ENCODE data around the gene XYLT1. TPM values are rescaled to one million over a fixed set of nuclear protein-coding genes. Genes with fewer than 3 reads are reported as not detected.

The XYLT1 gene
- total RNA-seq, 2 experiments from 2014 or later, result 59.4 to 60.4 TPM

DNA sequence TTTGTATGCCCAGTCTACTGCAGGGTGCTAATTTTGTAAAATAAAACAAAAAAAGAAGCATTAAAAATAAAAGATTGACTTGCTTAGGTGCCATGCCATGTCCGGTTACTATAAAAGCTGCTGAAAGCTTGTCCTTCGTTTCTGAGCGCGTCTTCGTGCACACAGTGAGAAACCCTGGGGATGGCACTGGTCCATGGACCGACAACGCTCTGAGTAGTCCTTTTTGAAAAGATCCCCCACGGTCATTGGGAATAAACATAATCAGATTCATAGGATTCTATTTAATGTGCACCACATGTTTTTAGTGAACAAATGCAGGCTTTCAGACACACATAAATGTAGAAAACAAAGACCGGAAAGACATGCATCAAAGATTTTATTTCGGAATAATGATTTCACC is 146.3 kb downstream of the XYLT1 start:
- Mint-ChIP-seq H3K4me3 (no peak overlapping the region), H3K4me1 (ENCODE audit: low read depth) (peaks cover 33% of the 10 kb centered on the region), H3K36me3 (ENCODE audit: low read depth) (peaks cover 50% of the 10 kb centered on the region), H3K27ac (no peak overlapping the region), H3K27me3 (ENCODE audit: low read depth) (no peaks in the 10 kb centered on the region), H3K9me3 (ENCODE audit: insufficient read depth) (no peaks in the 10 kb centered on the region)
- ATAC-seq, result no peak
- CTCF ChIA-PET, result interaction anchor here (1.6 kb wide), 1 partner anchor 38 kb away, joined by 3 read pairs; no protein-coding TSS in a partner anchor
- no peak for DNase-seq
- POLR2A ChIA-PET, result interaction anchor here (0.7 kb wide), 1 partner anchor 564 kb away, joined by 4 read pairs; no protein-coding TSS in a partner anchor

DNA sequence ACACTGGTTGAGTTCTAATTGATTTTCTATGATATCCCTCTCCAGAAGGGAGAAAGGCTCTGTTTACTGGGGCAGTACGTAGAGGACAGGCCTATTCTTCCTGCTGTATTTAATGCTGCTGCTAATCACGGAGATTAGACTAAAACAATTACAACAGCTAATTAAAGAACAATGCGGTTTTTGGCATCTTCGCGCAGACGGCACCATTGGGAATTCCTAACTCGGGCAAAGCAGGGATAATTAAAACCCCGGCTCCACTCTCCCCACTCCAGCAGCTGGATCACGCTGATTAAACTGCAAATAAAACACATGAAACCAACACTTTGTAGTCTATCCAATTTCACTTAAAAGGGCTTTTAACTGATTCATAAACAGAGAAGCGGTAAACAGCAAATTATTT is 147.6 kb downstream of the XYLT1 start:
- ChIA-PET CTCF (interaction anchor here (1.6 kb wide), 1 partner anchor 8 kb away, joined by 4 read pairs; no protein-coding TSS in a partner anchor), POLR2A (no interaction called here)
- H3K4me3 Mint-ChIP-seq, result no peak overlapping the region
- H3K27me3 Mint-ChIP-seq (ENCODE audit: low read depth), result no peaks in the 10 kb centered on the region
- ATAC-seq (no peak), DNase-seq (no peak)
- no peak overlapping the region for H3K27ac Mint-ChIP-seq
- H3K36me3 Mint-ChIP-seq (ENCODE audit: low read depth), result peaks cover 48% of the 10 kb centered on the region
- peaks cover 27% of the 10 kb centered on the region for H3K4me1 Mint-ChIP-seq (ENCODE audit: low read depth)
- no peaks in the 10 kb centered on the region for H3K9me3 Mint-ChIP-seq (ENCODE audit: insufficient read depth)

DNA sequence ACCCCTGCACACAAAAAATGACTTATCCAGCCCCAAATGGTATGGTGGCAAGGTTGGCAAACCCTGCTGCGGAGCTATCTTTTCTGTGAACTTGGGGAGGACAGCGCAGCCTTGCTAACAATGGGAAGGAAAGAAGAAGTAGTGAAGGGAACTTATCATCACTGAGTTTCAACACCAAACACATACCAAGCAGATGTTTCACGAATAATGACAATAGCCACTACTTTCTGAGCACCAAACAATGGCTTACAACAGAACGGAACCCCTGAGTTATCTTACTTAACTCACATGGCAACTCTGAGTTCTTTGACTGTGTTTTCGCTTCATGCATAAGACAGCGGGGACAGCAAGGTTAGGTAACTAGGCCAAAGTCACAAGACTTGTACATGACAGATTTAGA is 148.9 kb downstream of the XYLT1 start:
- ChIA-PET CTCF (no interaction called here), POLR2A (interaction anchor here (0.8 kb wide), 1 partner anchor 38 kb away, joined by 3 read pairs; no protein-coding TSS in a partner anchor)
- peaks cover 48% of the 10 kb centered on the region for H3K36me3 Mint-ChIP-seq (ENCODE audit: low read depth)
- no peaks in the 10 kb centered on the region for H3K9me3 Mint-ChIP-seq (ENCODE audit: insufficient read depth)
- H3K27me3 Mint-ChIP-seq (ENCODE audit: low read depth), result no peaks in the 10 kb centered on the region
- no peak for ATAC-seq
- DNase-seq, result no peak
- H3K4me1 Mint-ChIP-seq (ENCODE audit: low read depth), result peaks cover 24% of the 10 kb centered on the region
- H3K4me3 Mint-ChIP-seq, result no peak overlapping the region
- no peak overlapping the region for H3K27ac Mint-ChIP-seq

DNA sequence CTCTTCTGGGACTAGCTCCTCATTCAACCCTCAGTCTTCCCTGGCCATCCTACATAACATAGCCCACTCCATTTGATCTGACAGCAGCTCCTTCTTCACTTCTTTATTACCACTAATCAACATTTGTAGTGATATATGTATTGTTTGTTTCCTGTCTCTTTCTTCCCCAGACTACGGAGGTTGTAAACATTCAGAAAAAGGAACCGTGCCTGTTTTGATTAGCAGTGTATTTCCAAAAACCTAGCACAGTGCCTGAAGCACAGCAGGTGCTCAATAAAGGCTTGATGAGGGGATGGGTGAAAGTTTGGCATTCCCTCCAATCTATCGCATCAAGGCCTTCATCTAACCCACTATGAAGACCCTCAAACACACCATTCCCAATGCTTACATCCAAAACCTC is 150.8 kb downstream of the XYLT1 start:
- peaks cover 46% of the 10 kb centered on the region for H3K36me3 Mint-ChIP-seq (ENCODE audit: low read depth)
- H3K4me1 Mint-ChIP-seq (ENCODE audit: low read depth), result peaks cover 34% of the 10 kb centered on the region
- no peaks in the 10 kb centered on the region for H3K27me3 Mint-ChIP-seq (ENCODE audit: low read depth)
- no peak overlapping the region for H3K4me3 Mint-ChIP-seq
- peak overlapping the region; percentile 14 for H3K27ac Mint-ChIP-seq
- no peak for ATAC-seq
- ChIA-PET CTCF (no interaction called here), POLR2A (no interaction called here)
- DNase-seq, result no peak
- no peaks in the 10 kb centered on the region for H3K9me3 Mint-ChIP-seq (ENCODE audit: insufficient read depth)

DNA sequence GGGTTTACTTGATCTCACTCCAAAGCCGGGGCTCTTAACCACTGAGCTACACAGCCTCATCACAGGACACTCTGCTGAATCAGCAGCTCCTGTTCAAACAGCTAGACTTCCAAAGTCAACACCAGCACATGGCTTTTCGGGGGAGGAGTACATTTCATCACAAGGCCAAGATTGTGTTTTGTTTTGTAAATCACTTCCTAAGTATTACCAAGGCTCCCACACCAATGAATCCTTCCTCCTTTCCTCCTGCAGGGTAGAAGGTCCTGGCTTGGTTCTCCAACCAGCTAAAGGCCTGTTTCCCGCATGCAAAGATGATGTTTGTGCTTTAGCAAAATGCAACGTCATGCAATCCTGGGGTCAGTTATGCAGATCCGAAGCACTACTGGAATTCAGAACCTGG is 152.5 kb downstream of the XYLT1 start:
- no peaks in the 10 kb centered on the region for H3K9me3 Mint-ChIP-seq (ENCODE audit: insufficient read depth)
- DNase-seq (no peak), ATAC-seq (no peak)
- peaks cover 44% of the 10 kb centered on the region for H3K36me3 Mint-ChIP-seq (ENCODE audit: low read depth)
- ChIA-PET CTCF (no interaction called here), POLR2A (interaction anchor here (0.5 to 1.2 kb wide), 2 partner anchors 10 to 32 kb away, joined by 3 to 4 read pairs; no protein-coding TSS in a partner anchor)
- H3K4me1 Mint-ChIP-seq (ENCODE audit: low read depth), result peaks cover 48% of the 10 kb centered on the region
- H3K4me3 Mint-ChIP-seq, result no peak overlapping the region
- no peaks in the 10 kb centered on the region for H3K27me3 Mint-ChIP-seq (ENCODE audit: low read depth)
- no peak overlapping the region for H3K27ac Mint-ChIP-seq

DNA sequence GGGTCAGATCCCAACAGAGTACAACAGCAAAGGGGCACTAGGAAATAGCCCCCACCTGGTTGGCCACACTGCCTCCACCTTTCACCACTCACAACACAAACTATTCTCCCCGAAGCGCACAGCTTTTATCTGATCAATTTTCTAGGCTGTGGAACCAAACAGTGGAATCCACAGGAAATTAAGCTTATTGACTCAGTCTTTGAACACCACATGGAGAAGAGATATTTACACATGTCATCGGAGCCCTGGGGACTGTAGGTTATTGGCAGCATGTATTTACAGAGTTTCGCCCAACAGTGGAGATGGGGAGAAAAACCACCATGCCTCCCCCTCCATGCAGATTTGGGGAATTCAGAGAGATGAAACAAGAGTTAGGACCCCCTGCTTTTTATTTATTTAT is 154.8 kb downstream of the XYLT1 start:
- ATAC-seq (no peak), DNase-seq (no peak)
- peak overlapping the region; percentile 16 for H3K27ac Mint-ChIP-seq
- H3K9me3 Mint-ChIP-seq (ENCODE audit: insufficient read depth), result no peaks in the 10 kb centered on the region
- ChIA-PET CTCF (no interaction called here), POLR2A (interaction anchor here (1.3 kb wide), 1 partner anchor 54 kb away, joined by 3 read pairs; no protein-coding TSS in a partner anchor)
- peaks cover 61% of the 10 kb centered on the region for H3K4me1 Mint-ChIP-seq (ENCODE audit: low read depth)
- H3K27me3 Mint-ChIP-seq (ENCODE audit: low read depth), result no peaks in the 10 kb centered on the region
- H3K4me3 Mint-ChIP-seq, result no peak overlapping the region
- peaks cover 36% of the 10 kb centered on the region for H3K36me3 Mint-ChIP-seq (ENCODE audit: low read depth)

DNA sequence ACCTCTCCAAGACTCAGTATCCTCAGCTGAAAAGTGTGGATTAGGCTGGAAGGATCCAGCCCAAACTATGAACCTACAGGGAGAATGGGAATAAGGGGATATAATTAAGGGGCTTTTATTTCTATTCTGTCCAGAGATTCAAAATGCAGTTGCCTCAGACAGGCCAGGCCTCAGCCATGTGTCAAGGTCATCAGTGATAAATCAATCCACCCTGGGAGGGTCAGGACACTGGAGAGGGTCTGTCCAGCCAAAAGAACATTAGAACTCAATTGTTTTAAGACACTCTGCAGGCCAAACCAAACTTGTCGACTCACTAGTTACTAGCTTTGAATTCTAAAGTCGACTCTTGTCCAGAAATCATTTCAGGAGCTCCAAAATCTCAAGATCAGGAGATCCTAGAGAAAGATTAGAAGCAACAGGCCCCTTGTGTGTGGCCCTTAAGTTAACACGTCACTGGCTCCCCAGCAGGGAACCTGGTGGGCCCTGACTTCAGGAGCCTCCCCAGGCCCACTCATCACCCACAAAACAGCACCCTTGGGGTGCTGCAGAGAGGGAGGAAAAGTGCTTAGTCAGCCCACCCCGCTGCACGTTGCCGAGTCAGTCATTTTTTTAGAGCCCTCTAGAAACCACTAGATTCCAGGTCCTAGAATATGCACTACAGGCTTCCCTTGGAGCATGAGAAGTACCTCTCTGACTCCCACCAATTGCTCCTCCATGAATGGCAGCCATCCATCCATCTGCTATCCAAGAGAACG is 156.8 kb downstream of the XYLT1 start:
- CTCF ChIA-PET, result interaction anchor here (1.2 kb wide), 1 partner anchor 9 kb away, joined by 4 read pairs; no protein-coding TSS in a partner anchor

DNA sequence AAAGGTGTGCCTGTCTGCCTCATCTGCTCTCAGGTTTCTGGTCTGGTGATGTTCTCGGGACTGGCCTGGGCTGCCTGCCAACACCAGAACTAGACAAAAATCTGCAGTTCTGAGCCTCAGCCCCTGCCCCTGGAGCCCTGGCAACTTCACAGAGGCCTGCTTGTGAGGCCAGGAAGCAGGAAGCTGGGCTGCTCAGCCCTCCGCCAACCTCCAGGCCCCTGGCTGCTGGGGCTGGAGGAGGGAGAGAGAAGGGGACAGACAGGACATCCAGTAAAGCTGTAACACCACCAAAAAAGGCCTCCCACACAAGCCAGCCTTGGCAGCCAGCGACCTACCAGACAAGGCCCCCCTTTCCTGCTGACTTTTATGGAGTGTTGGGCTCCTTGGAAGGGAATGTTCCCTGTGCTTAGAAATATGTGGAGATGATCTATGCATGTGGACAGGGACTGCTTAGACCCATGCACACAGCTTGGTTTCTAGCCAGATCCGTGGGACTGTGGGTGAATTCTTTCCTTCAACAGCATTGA is 157.6 kb downstream of the XYLT1 start:
- Mint-ChIP-seq H3K27me3 (ENCODE audit: low read depth) (no peaks in the 10 kb centered on the region), H3K4me1 (ENCODE audit: low read depth) (peaks cover 54% of the 10 kb centered on the region), H3K36me3 (ENCODE audit: low read depth) (peaks cover 43% of the 10 kb centered on the region), H3K4me3 (no peak overlapping the region), H3K9me3 (ENCODE audit: insufficient read depth) (no peaks in the 10 kb centered on the region), H3K27ac (peak overlapping the region; percentile 67)
- ATAC-seq (no peak), DNase-seq (no peak)
- ChIA-PET POLR2A (no interaction called here), CTCF (interaction anchor here (0.7 kb wide), 1 partner anchor 35 kb away, joined by 3 read pairs; no protein-coding TSS in a partner anchor)

More for the DNA sequence above, 156.8 kb downstream of the XYLT1 start:
- H3K4me3 Mint-ChIP-seq, result no peak overlapping the region
- ATAC-seq (no peak), DNase-seq (no peak)
- H3K27ac Mint-ChIP-seq, result peak overlapping the region; percentile 67
- H3K36me3 Mint-ChIP-seq (ENCODE audit: low read depth), result peaks cover 45% of the 10 kb centered on the region
- H3K4me1 Mint-ChIP-seq (ENCODE audit: low read depth), result peaks cover 55% of the 10 kb centered on the region
- no peaks in the 10 kb centered on the region for H3K27me3 Mint-ChIP-seq (ENCODE audit: low read depth)
- H3K9me3 Mint-ChIP-seq (ENCODE audit: insufficient read depth), result no peaks in the 10 kb centered on the region
- POLR2A ChIA-PET, result no interaction called here

DNA sequence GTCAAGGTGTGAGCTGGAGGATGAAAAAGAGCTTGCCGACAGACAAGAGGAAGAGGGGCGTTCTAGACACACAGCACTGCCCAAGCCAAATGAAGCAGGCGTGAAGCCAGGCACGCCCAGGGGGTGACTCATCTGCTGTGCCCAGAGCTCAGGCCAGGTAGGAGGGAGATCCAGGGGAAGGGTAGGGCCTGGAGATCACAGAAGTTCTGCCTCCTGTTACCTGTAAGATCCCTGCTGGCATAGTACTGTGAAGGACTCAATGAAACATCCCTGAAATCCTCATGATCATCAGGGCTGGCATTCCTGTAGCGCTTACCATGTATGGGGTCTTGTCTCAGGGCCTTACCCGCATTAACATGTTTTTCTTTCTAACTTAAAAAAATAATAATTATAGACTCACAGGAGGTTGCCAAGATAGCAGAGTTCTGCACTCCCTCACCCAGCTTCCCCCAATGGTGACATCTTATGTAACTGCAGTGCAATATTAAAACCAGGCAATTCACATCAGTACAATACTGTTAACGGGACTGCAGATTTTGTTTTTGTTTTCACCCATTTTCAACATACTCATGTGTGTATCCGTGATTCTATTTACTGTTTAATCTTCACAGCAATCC is 158.6 kb downstream of the XYLT1 start:
- Mint-ChIP-seq H3K9me3 (ENCODE audit: insufficient read depth) (no peaks in the 10 kb centered on the region), H3K27ac (peak overlapping the region; percentile 48), H3K36me3 (ENCODE audit: low read depth) (peaks cover 38% of the 10 kb centered on the region), H3K4me3 (no peak overlapping the region), H3K4me1 (ENCODE audit: low read depth) (peaks cover 59% of the 10 kb centered on the region), H3K27me3 (ENCODE audit: low read depth) (no peaks in the 10 kb centered on the region)
- POLR2A ChIA-PET, result no interaction called here
- ATAC-seq (no peak), DNase-seq (no peak)
- CTCF ChIA-PET, result no interaction called here

DNA sequence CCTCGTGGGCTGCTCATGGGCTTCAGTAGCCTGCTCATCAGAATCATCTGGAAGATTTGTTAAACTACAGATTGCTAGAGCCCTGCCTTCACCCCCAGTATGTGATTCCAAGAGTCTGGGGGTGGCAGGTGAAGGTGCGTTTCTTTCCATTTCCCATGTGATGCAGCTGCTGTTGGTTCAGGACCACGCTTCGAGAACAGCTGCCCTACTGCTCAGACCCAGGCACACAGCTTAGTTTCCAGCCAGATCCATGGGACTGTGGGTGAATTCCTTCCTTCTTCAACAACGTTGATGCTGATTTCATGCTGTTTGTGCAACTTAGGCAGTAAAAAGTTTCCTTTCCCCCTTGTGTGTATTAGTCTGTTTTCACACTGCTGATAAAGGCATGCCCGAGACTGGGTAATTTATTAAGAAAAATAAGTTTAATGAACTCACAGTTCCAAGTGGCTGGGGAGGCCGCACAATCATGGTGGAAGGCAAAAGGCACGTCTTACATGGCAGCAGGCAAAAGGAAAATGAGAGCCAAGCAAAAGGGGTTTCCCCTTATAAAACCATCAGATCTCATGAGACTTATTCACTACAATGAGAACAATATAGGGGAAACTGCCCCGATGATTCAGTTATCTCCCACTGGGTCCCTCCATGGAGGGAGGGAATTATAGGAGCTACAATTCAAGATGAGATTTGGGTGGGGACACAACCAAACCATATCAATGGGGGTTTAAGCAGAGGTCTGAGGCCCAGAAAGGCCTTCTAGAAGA is 159.2 kb downstream of the XYLT1 start:
- DNase-seq (no peak), ATAC-seq (no peak)
- Mint-ChIP-seq H3K4me3 (no peak overlapping the region), H3K27ac (no peak overlapping the region), H3K4me1 (ENCODE audit: low read depth) (peaks cover 64% of the 10 kb centered on the region), H3K27me3 (ENCODE audit: low read depth) (no peaks in the 10 kb centered on the region), H3K36me3 (ENCODE audit: low read depth) (peaks cover 38% of the 10 kb centered on the region), H3K9me3 (ENCODE audit: insufficient read depth) (no peaks in the 10 kb centered on the region)
- ChIA-PET CTCF (no interaction called here), POLR2A (no interaction called here)

DNA sequence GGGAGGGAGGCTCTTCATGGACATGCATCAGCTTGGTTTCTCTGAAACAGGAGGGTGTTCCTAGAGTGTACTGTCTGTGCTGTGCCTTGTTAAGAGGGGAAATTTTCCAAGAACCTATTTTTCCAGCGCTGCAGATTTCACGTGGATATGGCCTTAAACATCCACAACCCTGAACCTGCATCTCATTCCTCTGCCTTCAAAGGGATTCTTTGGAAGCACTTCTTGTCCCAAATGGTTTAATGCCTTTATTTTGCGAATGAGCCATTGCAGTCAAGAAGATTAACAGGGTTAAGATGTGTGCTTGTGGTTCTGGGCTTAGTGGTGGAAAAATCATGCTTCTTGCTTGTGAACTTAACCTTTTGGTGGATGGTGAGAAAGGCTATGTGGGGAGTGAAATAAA is 161.2 kb downstream of the XYLT1 start:
- no peaks in the 10 kb centered on the region for H3K27me3 Mint-ChIP-seq (ENCODE audit: low read depth)
- H3K9me3 Mint-ChIP-seq (ENCODE audit: insufficient read depth), result no peaks in the 10 kb centered on the region
- no peak overlapping the region for H3K27ac Mint-ChIP-seq
- H3K36me3 Mint-ChIP-seq (ENCODE audit: low read depth), result peaks cover 37% of the 10 kb centered on the region
- no peak for ATAC-seq
- DNase-seq, result no peak
- no peak overlapping the region for H3K4me3 Mint-ChIP-seq
- ChIA-PET CTCF (no interaction called here), POLR2A (interaction anchor here (0.8 kb wide), 1 partner anchor 91 kb away, joined by 3 read pairs; no protein-coding TSS in a partner anchor)
- H3K4me1 Mint-ChIP-seq (ENCODE audit: low read depth), result peaks cover 65% of the 10 kb centered on the region

Measured in activated CD8-positive, alpha-beta T cell treated with anti-CD3 and anti-CD28 coated beads, Interleukin-2, amount 10 ng/mL, durations not matched to agents 7 days and 5 days (primary cell).